IPS DF 19.7 (cell line): ENCODE results near the gene ODF2.
"Not testable (repeated sequence)": the region's sequence is repeated elsewhere in the genome, so short reads cannot be mapped to it uniquely, and the experiment has no call there.

Experiments
- DNase-seq: peaks from one replicate; pipeline ENCODE4 v3.0.0-alpha.2; 2013; ENCODE audit warnings: low read depth, low spot score

ODF2 gene

DNA sequence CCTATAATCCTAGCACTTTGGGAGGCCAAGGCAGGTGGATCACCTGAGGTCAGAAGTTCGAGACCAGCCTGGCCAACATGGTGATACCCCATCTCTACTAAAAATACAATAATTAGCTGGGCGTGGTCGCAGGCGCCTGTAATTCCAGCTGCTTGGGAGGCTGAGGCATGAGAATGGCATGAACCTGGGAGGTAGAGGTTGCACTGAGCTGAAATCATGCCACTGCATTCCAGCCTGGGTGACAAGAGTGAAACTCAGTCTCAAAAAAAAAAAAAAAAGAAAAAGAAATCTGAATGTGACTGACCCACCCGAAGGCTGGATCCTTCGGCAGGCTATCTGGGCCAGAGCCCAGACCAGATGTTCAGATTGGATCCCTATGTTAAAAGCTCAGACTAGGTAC, 32.5 kb upstream of the ODF2 start:
- not testable (repeated sequence) for DNase-seq

DNA sequence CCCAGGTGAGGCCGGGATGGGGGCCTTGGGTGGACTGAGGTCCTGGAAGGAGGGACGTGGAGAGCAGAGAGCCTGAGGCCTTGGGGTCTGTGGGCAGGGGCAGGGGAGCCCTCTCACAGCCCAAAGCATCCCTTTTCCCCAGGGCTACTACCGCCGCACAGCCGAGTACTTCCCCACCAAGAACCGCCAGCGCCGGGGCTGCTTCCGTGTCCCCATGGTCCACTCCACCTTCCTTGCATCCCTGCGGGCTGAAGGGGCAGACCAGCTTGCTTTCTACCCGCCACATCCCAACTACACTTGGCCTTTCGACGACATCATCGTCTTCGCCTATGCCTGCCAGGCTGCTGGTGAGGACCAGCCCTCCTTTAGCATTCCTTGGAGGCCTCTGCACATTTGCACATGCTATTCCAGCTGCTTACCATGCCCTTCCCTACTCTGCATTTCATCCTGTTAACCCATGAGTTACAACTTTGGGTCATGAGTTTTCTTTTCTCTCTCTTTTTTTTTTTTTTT, 31.5 kb upstream of the ODF2 start:
- no peak for DNase-seq

DNA sequence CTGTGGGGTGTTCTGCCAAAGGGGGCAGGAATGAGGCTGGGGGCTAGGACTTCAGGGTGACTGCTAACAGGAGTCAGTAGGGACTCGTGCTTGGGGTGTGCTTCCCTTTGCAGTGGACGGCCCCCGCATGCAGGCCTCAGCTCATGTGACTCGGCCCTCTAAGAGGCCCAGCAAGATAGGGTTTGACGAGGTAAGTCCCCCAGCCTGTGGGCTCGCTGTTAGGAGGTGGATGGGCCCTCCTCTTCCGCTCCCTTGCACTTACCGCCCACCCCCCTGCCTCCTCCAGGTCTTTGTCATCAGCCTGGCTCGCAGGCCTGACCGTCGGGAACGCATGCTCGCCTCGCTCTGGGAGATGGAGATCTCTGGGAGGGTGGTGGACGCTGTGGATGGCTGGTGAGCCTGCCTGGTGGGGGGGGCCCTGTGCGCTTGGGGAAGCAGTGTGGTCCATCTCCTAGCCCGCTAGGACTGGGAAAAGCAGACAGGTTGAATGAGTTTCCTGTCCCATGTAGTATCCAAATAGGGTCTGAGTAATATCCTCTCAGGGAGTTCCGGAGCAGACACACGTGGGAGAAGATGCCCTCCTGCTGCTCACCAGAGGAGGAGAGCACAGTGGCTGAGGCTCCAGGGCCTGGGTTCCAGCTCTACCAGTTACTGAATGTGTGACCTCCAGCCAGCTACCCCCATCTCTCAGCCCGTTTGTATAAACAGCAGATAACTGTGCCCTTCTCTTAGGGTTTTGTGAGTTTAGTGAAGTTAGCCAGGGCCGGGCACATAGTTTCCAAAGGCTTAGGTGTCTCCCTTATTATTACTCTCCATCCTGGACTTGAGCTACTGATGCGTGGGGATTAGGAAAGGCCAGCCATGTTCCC, 26.9 kb upstream of the ODF2 start:
- no peak for DNase-seq

DNA sequence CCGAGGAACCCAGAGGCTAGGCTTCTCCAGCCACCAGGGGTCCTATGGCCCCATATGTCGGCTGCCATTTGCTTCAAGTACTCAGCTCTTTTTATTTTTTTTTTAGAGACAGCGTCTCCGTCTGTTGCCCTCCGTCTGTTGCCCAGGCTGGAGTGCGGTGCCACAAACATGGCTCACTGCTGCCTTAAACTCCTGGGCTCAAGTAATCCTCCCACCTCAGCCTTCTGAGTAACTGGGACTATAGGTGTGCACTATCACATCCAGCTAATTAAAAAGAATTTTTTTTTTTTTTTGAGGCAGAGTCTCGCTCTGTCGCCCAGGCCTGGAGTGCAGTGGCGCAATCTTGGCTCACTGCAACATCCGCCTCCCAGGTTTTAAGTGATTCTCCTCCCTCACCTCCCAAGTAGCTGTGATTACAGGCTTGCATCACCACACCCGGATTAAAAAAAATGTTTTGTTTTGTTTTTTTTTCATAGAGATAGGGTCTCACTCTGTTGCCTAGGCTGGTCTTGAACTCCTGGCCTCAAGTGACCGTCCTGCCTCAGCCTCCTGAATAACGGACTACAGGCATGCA, 26.2 kb upstream of the ODF2 start:
- no peak for DNase-seq

DNA sequence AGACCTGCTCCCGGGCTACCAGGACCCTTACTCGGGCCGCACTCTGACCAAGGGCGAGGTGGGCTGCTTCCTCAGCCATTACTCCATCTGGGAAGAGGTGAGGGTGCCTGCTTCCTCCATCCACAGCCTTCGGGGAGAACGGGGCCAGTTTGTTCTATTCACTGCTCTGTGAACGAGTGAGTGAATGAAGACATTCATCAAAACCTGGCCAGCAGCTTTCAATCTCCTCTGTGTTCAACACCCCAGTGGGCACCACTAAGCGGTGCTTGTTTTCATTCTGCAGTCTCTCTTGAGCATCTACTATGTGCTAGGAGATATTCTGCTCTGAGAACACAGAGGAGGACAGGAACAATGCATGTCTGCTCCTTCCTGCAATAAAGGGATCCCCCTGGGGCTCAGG, 24.6 kb upstream of the ODF2 start:
- no peak for DNase-seq

DNA sequence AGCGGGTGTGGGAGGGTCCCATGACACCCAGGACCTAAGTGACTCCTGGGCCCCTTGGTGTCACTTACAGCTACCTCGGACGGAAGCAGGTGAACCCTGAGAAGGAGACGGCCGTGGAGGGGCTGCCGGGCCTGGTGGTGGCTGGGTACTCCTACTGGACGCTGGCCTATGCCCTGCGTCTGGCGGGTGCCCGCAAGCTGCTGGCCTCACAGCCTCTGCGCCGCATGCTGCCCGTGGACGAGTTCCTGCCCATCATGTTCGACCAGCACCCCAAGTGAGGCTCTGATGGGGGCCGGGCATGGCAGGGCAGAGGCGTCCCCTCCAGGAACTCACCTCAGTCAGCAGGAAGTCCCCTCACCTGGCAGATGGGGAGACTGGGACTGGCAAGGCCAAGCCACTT, 21.5 kb upstream of the ODF2 start:
- DNase-seq: no peak

DNA sequence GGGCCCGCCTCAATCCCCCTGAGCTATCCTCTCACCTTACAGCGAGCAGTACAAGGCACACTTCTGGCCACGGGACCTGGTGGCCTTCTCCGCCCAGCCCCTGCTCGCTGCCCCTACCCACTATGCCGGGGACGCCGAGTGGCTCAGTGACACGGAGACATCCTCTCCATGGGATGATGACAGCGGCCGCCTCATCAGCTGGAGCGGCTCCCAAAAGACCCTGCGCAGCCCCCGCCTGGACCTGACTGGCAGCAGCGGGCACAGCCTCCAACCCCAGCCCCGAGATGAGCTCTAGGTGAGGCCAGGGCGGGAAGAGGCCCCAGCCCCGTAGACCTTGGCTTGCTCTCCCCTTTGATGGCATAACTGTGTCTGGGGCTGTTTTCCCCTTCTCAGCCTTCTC, 20.2 kb upstream of the ODF2 start:
- no peak for DNase-seq

DNA sequence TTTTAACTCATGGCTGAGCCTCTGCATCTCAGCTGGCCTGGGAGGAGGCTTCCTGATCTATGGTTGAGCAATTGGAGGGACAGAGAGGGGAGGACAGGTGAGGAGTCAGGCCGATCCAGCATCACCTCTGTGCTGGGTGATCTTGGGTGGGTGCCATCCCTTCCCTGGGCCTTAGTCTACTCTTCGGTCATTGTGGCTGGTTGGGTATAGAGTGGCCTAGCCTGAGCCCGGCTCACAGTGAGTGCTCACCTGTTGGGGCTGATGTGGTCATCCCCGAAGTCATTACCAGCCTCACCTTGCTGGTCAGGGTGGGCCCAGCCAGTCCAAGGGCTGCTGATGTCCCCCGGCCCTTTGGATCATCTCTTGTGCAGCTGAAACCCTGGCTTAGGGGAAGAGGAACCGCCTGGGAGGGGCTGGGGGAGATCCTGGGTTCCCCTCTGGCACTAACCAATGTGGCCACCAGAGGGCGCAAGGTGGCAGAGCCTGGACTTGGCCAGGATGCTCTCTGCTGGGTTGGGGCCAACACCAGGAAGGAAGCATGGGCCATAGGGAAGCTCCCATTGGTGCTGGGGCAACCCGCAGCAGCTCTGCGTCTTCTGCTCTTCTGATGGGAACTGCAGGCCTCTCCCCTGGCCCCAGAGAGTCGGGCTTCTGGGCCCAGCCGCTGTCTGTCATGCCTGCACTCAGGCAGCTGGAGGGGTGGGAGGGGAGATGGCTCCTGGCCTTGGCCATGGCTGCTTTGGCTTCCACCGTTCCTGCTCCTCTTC, 17.3 kb upstream of the ODF2 start:
- peak; percentile 74 for DNase-seq

DNA sequence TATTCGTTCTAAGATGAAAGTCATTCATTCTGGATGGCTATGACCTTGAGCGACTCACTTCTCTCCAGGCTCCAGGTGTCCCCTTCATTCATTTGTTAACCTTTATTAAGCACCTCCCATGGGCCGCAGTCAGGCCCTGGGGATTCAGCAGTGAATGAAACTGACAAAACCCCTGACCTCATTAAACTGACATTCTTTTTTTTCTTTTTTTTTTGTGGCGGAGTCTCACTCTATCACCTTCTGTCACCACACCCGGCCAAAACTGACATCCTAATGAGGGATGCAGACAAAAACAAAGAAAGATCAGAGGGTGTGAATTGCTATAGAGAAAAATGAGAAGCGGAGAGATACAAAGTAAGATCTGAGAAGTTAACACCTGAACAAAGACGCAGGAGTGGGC, 16.5 kb upstream of the ODF2 start:
- no peak for DNase-seq

DNA sequence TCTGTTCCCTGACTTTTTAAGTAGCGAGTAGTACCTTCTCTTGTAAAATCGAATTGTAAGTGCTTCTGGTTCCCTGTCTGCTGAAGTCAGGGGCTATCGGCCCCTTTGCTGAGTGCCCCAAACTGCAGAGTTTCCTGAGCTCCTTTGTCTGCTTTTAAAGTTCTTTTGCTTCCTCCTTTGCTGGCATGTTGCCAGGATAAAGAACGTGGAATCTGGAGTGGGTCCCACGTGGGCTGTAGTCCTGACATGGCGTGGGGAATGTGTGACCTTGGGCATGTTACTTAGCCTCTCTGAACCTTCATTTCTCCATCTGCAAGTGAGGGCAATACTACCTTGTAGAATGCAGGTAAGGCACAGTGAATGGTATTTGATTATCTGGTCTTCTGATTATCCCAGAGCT, 13.7 kb upstream of the ODF2 start:
- no peak for DNase-seq

DNA sequence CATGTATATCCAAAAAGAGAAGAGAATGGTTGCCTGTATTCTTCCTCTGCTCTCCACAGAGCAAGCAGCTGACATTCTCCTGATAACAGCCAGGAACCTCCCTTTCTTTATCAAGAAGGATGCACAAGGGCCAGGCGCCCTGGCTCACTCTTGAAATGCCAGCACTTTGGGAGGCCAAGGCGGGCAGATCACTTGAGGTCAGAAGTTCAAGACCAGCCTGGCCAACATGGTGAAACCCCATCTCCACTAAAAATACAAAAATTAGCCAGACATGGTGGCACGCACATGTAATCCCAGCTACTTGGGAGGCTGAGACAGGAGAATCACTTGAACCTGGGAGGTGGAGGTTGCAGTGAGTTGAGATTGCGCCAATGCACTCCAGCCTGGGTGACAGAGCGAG, 9.3 kb upstream of the ODF2 start:
- not testable (repeated sequence) for DNase-seq

DNA sequence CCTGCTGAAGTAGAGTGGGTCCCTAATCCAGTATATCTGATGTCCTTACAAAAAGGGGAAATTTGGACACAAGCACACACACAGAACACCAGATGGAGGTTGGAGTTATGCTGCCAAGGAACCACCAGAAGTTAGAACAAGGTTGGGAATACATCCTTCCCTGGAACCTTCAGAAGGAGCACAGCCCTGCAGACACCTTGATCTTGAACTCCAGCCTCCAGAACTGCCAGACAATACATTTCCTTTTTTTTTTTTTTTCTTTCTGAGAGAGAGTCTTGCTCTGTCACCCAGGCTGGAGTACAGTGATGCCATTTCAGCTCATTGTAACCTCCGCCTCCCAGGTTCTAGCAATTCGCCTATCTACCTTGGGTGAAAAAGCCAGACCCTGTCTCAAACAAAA, 7.1 kb upstream of the ODF2 start:
- no peak for DNase-seq

DNA sequence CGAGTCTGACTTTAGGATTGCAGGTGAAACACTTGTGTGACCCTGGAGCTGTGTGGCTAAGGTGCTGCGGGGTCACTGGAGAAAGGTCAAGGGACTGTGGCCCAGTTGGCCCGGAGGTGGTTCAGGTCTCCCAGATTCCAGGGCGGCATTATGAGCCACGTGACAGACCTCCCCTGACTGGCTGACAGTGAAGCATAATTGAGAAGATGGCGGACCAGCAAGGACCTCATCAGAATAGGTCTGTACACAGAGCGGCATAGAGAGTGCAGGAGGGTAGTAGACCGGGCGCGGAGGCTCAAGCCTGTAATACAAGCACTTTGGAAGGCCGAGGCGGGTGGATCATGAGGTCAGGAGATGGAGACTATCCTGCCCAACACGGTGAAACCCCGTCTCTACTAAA, 815 bp upstream of the ODF2 start:
- DNase-seq: no peak

DNA sequence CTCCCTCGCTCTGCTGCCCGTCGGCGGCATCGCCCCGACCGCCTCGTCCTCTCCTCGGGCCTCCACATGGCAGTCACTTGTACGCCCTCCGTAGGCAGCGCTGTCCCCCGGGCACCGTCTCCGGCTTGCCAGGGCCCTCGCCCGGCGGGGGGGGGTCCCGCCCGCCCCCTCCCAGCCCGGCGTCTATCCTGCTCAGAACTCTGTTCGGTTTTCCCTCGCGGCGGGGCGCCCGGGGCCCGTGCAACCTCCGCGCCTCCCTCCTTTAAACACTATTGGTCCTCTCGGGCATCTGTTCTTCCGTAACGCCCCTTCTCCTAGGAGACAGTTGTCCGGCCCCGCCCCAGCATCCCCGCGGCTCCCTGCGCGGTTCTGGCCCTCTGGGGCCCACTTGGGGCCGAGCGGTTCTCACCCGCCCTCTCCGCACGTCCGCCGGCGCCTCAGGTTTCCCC, 831 bp downstream of the ODF2 start:
- DNase-seq: no peak

DNA sequence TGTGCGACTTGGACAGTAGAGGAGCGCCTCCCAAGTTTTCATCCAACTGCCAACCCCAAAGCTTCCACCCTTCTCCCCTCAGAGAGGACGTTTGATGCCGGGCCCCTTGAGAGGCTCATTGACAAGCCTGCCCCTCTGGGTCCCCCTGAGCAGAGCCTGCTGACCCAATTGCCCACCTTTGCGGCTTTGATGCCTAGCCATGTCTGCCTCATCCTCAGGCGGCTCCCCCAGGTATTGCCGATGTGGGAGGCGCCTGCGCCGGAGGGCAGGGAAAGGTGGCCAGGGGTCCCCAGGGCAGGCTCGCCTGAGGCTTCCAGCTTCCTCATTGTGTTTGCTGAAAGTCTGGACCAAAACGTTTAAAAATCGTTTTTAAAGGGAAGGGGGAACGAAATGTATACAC, 1.4 kb downstream of the ODF2 start:
- no peak for DNase-seq

DNA sequence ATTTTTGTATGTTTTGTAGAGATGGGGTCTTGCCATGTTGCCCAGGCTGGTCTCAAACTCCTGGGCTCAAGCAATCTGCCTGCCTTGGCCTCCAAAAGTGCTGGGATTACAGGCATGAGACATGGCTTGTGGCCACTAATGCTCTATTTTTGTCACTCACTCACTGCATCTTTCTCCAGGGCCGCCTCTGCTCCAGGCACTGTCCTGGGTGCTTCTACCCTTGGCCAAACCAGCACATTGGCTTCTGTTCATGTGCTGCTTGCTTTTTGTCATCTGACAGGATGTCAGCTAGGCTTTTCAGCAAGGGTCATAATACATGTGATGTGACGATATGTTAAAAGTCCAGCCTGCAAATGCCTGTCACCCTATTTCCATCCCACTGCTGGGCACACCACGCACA, 3.2 kb downstream of the ODF2 start:
- no peak for DNase-seq

DNA sequence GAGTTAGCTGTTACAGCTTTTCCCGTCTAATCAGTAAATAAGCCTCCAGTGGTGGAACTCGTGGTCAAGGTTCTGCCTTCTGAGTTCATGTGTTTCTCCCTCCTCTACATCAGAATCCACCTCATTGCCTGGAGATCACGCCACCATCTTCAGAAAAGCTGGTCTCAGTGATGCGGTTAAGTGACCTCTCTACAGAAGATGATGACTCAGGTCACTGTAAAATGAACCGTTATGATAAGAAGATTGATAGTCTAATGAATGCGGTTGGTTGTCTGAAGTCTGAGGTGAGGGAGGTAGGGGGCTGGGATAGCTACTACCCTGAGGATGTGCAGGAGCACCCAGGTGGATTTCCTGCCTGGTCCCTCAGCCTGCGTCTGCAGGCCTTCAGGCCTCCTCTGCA, 13.3 kb downstream of the ODF2 start:
- no peak for DNase-seq

DNA sequence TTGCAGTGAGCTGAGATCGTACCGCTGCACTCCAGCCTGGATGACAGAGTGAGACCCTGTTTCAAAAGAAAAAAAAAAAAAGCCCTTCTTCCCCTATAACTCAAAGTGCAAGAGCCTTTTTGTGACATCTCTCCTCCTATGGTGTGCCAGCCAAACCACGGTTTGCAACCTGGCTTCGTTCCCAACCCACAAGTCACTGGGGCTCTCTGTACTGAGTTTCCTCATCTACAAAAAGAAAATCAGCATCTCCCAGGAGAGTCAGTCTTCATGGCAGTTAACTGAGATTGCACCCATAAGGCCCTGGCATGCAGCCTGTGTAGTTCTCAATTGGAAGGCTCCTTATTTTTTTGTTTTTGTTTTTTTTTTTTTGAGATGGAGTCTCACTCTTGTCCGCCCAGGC, 14.8 kb downstream of the ODF2 start:
- no peak for DNase-seq

DNA sequence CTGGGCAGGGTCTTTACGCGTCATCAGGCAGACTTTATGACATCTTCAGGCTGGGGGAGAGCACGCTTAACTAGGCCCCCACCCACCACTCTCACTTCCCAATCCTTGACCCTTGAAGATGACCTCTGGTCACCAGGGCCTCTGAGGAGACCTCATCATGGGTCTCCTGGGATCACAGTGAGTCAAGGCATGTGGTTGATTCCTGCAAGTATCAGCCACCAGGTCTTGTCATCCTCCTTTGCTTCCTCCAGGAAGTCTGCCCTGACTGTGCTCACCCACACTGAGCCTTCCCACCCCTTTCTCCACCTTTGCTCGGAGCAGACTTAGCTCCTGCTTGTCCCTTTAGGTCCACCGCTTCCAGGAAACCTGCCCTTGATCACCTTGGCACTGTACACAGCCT, 17.3 kb downstream of the ODF2 start:
- no peak for DNase-seq

DNA sequence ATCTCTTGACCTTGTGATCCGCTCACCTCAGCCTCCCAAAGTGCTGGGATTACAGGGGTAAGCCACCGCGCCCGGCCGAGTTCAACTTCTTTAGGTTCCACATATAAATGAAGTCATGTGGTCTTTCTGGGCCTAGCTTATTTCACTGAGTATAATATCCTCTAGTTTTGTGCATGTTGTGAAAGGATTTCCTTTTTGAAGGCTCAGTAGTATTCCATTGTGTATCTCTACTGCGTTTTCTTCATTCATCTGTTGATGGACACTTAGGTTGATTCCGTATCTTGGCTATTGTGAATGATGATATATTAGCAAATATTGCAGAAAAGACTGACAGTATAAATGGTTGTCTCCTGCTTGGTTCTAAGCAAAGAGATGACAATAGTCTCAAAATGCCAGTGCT, 20.1 kb downstream of the ODF2 start:
- no peak for DNase-seq

DNA sequence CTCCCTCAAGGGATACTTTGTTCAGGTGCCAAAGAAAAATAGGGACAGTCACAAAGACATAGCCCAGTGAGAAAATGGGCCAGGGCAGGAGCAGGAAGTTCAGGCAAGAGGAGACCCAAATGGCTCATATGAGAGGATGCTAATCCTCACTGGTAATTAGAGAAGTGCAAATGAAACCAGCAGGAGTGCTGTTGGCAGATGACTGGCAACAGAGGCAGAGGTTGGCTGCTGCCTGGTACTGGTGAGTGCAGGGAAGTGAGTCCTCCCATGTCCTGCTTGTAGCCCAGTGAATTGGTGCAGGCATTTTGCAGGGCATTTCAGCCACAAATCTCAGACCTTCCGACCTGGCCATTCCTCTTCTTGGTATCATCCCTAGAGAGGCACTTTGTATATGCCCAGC, 23.5 kb downstream of the ODF2 start:
- no peak for DNase-seq

DNA sequence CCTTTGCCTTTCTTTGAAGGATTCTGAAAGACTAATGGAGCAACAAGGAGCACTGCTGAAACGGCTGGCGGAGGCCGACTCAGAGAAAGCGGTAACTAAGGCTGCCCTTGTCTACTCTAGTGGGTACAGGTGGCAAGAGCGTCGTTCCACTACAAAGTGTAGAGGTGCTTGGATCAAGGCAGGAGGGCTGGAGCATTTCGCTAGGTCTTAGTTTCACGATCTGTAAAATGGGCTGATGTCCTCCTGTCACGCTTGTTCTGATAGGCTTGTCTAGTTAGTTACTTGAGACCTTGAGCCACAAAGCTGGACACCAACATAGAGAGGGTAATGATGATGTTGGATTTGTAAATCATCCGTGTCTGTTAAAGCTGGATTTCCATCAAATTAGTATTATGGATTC, 25.8 kb downstream of the ODF2 start:
- DNase-seq: no peak

DNA sequence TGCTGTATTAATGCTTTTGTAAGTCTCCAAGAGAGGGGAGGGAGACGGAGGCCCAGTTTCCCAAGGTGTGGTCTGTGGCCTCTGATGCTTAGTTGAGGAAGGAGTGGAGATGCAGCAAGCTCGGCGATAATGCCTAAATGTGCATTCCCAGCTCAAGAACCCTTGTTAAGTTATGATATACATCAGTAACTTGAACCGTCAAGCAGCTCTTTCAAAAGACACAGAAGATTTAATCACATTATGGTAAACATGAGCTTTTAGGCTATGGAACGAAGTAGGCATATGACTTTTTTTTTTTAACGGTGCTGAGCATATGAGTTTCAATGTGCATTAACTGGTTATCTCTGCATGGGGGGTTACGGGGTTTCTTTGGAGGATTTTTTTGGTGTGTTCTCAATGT, 26.4 kb downstream of the ODF2 start:
- no peak for DNase-seq
